WTC11 (cell line): Measurements from ENCODE around the gene AQP11. TPM values are rescaled to one million over a fixed set of nuclear protein-coding genes. Genes with fewer than 3 reads are reported as not detected.

Source experiments
- ATAC-seq: fragments of 200-7000 bp; cut with Tn5 transposase; 2 replicates; pipeline ENCODE4 v1.10.0; 2021; ENCODE audit warnings: mild to moderate bottlenecking, moderate library complexity
- CTCF ChIA-PET: fragments of 300-600 bp; sonication (Branson Sonifier 250); formaldehyde crosslinking; loops from one replicate; lab custom pipeline; 2021; ENCODE audit warnings: antibody characterized with exemption; lab: Charles Lee
- POLR2A ChIA-PET: fragments of 350-600 bp; sonication (Branson Sonifier 250); formaldehyde crosslinking; loops from one replicate; lab custom pipeline; 2021; ENCODE audit warnings: antibody characterized with exemption; lab: Charles Lee
- DNase-seq: peaks from one replicate; pipeline ENCODE4 v3.0.0; 2021; ENCODE audit warnings: low spot score
- H3K27ac Mint-ChIP-seq: 2 replicates; pipeline ENCODE4 v1.8.0; 2021; ENCODE audit warnings: mixed read lengths
- H3K27me3 Mint-ChIP-seq: 2 replicates; pipeline ENCODE4 v1.8.0; 2021; ENCODE audit warnings: low read depth, mild to moderate bottlenecking, moderate library complexity, mixed read lengths
- H3K36me3 Mint-ChIP-seq: 2 replicates; pipeline ENCODE4 v1.8.0; 2021; ENCODE audit warnings: mixed read lengths
- H3K4me1 Mint-ChIP-seq: 2 replicates; pipeline ENCODE4 v1.8.0; 2022; ENCODE audit warnings: mixed read lengths
- H3K4me3 Mint-ChIP-seq: 2 replicates; pipeline ENCODE4 v1.8.0; 2021; ENCODE audit warnings: mild to moderate bottlenecking, moderate library complexity, mixed read lengths
- H3K9me3 Mint-ChIP-seq: 2 replicates; pipeline ENCODE4 v1.8.0; 2021; ENCODE audit warnings: mixed read lengths
- CREB1 ChIP-seq: sonication (generic); formaldehyde crosslinking; IDR thresholded peaks from 2 replicates; pipeline ENCODE4 v1.8.0; 2023; ENCODE audit warnings: mild to moderate bottlenecking, missing genetic modification reagents
- CTCF ChIP-seq: fragments of 200-600 bp; IDR thresholded peaks from 2 replicates; pipeline ENCODE4 v1.8.0; 2022; ENCODE audit warnings: antibody characterized with exemption
- E2F5 ChIP-seq: sonication (generic); formaldehyde crosslinking; IDR thresholded peaks from 2 replicates; pipeline ENCODE4 v1.8.1; 2022; ENCODE audit warnings: mild to moderate bottlenecking, moderate library complexity, missing genetic modification reagents
- FOXP4 ChIP-seq: sonication (generic); formaldehyde crosslinking; IDR thresholded peaks from 2 replicates; pipeline ENCODE4 v1.8.0; 2022; ENCODE audit warnings: mild to moderate bottlenecking, missing genetic modification reagents
- GABPB1 ChIP-seq: sonication (generic); formaldehyde crosslinking; IDR thresholded peaks from 2 replicates; pipeline ENCODE4 v1.8.1; 2023; ENCODE audit warnings: mild to moderate bottlenecking, missing genetic modification reagents
- IRF2 ChIP-seq: sonication (generic); formaldehyde crosslinking; IDR thresholded peaks from 2 replicates; pipeline ENCODE4 v1.8.0; 2022; ENCODE audit warnings: low read depth, missing genetic modification reagents, borderline replicate concordance
- SMAD4 ChIP-seq: sonication (generic); formaldehyde crosslinking; IDR thresholded peaks from 2 replicates; pipeline ENCODE4 v1.8.0; 2022; ENCODE audit warnings: mild to moderate bottlenecking, missing genetic modification reagents
- SP1 ChIP-seq: sonication (generic); formaldehyde crosslinking; conservative IDR thresholded peaks from 2 replicates; pipeline ENCODE4 v1.8.1; 2022; ENCODE audit warnings: missing genetic modification reagents
- TCF7 ChIP-seq: sonication (generic); formaldehyde crosslinking; IDR thresholded peaks from 2 replicates; pipeline ENCODE4 v1.8.0; 2022; ENCODE audit warnings: mild to moderate bottlenecking, low read depth, missing genetic modification reagents, moderate library complexity
- ZBTB43 ChIP-seq: sonication (generic); formaldehyde crosslinking; IDR thresholded peaks from 2 replicates; pipeline ENCODE4 v1.8.1; 2023; ENCODE audit warnings: mild to moderate bottlenecking, missing genetic modification reagents
- ZNF281 ChIP-seq: sonication (generic); formaldehyde crosslinking; IDR thresholded peaks from 2 replicates; pipeline ENCODE4 v1.8.0; 2023; ENCODE audit warnings: mild to moderate bottlenecking, missing genetic modification reagents
- ZNF425 ChIP-seq: fragments of 250-450 bp; sonication (Bioruptor Pico); conservative IDR thresholded peaks from 2 replicates; pipeline ENCODE4 v1.9.0; 2021; ENCODE audit warnings: mild to moderate bottlenecking
- ZNF512 ChIP-seq: sonication (generic); formaldehyde crosslinking; IDR thresholded peaks from 2 replicates; pipeline ENCODE4 v1.8.1; 2022; ENCODE audit warnings: missing genetic modification reagents, borderline replicate concordance
- total RNA-seq: library from RNA; stranded (reverse); gene quantifications from 3 replicates; pipeline ENCODE4 v1.2.3, GENCODE V29; 2021

Gene AQP11
- total RNA-seq, 1 experiment from 2014 or later, result 1.2 TPM

GRCh38 chr11:77542296-77542695 is 47.5 kb upstream of the AQP11 start (continued):
- no peak for TF ChIP-seq ZNF281 (CRISPR knock-in tag)
- no peak for TF ChIP-seq GABPB1 (CRISPR knock-in tag)
- no peak for TF ChIP-seq IRF2
- TF ChIP-seq TCF7 (CRISPR knock-in tag), result no peak
- no peak for TF ChIP-seq FOXP4 (CRISPR knock-in tag)
- TF ChIP-seq E2F5 (CRISPR knock-in tag), result no peak
- no peak for TF ChIP-seq ZNF425 (CRISPR knock-in tag)
- no peak for TF ChIP-seq CREB1
- TF ChIP-seq SMAD4, result no peak
- TF ChIP-seq CTCF, result no peak
- no peak for TF ChIP-seq SP1 (CRISPR knock-in tag)
- TF ChIP-seq ZBTB43 (CRISPR knock-in tag), result no peak

- ChIA-PET CTCF (interaction anchor here (1.0 to 1.8 kb wide), 6 partner anchors 11 to 456 kb away, joined by 3 to 19 read pairs (median 8); partner anchors contain the start of gene PAK1), POLR2A (no interaction called here)
- 0 out of 2 replicates have a peak, but pooled peaks have one; percentile 83 for TF ChIP-seq ZNF512 (CRISPR knock-in tag)
- no peak for TF ChIP-seq ZNF281 (CRISPR knock-in tag)
- Mint-ChIP-seq H3K27ac (peak overlapping the region; percentile 98), H3K4me1 (peaks cover 20% of the 10 kb centered on the region), H3K4me3 (no peak overlapping the region), H3K27me3 (no peaks in the 10 kb centered on the region), H3K9me3 (no peaks in the 10 kb centered on the region), H3K36me3 (no peaks in the 10 kb centered on the region)
- DNase-seq (no peak), ATAC-seq (peak; percentile 7; the same call in 1 of the 2 replicates)
Observed at GRCh38 chr11:77547047-77547836, 42.5 kb upstream of the AQP11 start.
